Dendritic cell treated with granulocyte-macrophage colony-stimulating factor and Interleukin-4, amounts not matched to agents 40 ng/mL and 50 ng/mL, for 4 days (primary cell): ENCODE measurements around the gene LDLRAD4.

Experiments
- H3K27ac Mint-ChIP-seq: one replicate; pipeline ENCODE4 v1.8.0; 2022; ENCODE audit warnings: mild to moderate bottlenecking, mixed read lengths
- H3K27me3 Mint-ChIP-seq: one replicate; pipeline ENCODE4 v1.8.0; 2022; ENCODE audit warnings: mild to moderate bottlenecking, mixed read lengths
- H3K36me3 Mint-ChIP-seq: one replicate; pipeline ENCODE4 v1.8.0; 2022; ENCODE audit warnings: low read depth, mixed read lengths
- H3K4me1 Mint-ChIP-seq: one replicate; pipeline ENCODE4 v1.8.0; 2022; ENCODE audit warnings: low read depth, mixed read lengths
- H3K4me3 Mint-ChIP-seq: one replicate; pipeline ENCODE4 v1.8.0; 2022; ENCODE audit warnings: mild to moderate bottlenecking, moderate library complexity, mixed read lengths
- H3K9me3 Mint-ChIP-seq: one replicate; pipeline ENCODE4 v1.8.0; 2022; ENCODE audit warnings: mixed read lengths
- intact Hi-C: fragments of 100-400 bp; cut with micrococcal nuclease; formaldehyde crosslinking; loops from one replicate; pipeline ENCODE4 v1.15.0; 2022

LDLRAD4 gene

DNA sequence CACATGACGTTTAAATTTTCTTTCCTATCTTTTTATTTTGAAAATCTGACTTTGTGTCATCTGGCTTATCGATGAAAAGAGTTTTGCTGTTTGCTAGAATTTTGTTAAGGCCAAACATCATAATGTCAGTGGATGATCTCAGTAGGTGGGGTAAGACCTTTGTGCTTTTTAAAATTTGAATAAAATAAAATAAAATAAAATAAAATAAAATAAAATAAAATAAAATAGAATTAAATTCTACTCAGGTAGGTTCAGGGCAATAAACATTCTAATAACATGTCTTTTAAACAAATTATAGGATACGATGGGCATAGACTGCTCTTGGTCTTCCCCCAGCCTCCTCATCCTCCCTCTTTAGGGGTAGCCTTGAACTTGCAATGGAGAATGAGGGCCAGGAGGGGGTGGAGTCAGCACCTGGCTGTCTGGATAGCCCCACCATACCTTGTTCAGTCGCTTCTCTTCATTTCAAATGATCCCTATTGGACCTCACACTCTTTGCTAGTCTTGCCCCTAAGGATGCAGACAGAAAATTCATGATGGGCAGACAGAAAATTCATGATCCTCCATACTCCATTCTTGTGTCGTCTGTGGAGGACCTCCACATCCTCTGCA is 8.1 kb downstream of the LDLRAD4 start:
- H3K4me1 Mint-ChIP-seq = peaks cover 57% of the 10 kb centered on the region
- intact Hi-C loops = no loop called here
- H3K27ac Mint-ChIP-seq = no peak overlapping the region
- no peaks in the 10 kb centered on the region for H3K27me3 Mint-ChIP-seq
- peaks cover 64% of the 10 kb centered on the region for H3K36me3 Mint-ChIP-seq
- no peaks in the 10 kb centered on the region for H3K9me3 Mint-ChIP-seq
- H3K4me3 Mint-ChIP-seq = no peak overlapping the region

DNA sequence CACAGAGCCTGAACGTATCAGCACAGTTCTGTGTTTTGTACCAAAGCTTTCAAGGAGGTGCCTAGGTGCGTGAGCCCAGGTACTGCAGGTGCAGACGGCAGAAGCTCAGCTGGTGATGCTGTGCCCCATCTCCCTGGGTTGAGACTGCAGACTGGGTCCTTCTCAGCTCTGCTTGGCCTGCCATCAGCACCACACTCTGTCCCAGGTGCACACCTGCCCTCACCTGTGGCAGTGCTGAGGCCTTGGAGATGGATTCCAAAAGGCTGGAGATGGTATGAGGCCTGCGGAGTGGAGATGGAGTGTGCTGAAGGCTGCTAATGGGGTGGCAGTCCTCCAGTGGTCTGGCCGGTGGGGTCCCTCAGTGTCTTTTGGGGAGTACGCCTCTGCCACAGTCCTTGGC is 9.3 kb downstream of the LDLRAD4 start:
- no peaks in the 10 kb centered on the region for H3K9me3 Mint-ChIP-seq
- no peak overlapping the region for H3K4me3 Mint-ChIP-seq
- H3K36me3 Mint-ChIP-seq = peaks cover 77% of the 10 kb centered on the region
- intact Hi-C loops = no loop called here
- no peak overlapping the region for H3K27ac Mint-ChIP-seq
- H3K4me1 Mint-ChIP-seq = peaks cover 50% of the 10 kb centered on the region
- no peaks in the 10 kb centered on the region for H3K27me3 Mint-ChIP-seq

DNA sequence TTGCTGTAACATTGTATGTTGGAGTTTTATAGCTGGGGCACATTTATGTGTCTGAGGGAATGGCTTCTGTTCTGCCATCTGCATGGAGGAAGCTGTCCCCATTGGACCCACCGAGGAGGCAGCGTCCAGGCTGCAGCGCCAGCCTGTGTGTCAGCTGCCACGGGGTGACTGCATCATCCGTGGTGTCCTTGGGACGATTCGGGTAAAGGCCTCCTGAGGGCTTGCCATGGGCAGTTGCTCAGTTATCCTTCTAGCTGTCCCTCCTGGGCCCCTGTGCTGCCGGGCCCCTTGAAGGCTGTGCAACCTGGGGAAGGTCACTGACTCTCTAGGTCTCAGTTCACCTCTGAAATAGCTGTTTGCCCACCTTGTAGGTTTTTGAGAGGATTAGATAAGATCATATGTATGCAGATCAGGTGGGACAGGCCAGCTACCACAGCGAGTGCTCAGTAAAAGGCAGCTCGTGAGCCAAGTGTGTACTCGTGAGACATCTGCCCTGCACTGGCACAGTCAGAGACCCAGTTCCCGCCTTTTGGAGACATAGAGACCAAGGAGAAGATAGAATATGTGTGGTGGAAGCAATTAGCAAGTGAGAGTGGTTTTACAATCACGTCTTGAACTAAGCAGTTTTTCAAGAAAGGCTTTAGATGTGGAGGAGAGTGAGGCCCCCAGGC is 10.6 kb downstream of the LDLRAD4 start:
- Mint-ChIP-seq H3K27me3 (no peaks in the 10 kb centered on the region), H3K4me1 (peaks cover 43% of the 10 kb centered on the region)
- intact Hi-C loops = no loop called here

DNA sequence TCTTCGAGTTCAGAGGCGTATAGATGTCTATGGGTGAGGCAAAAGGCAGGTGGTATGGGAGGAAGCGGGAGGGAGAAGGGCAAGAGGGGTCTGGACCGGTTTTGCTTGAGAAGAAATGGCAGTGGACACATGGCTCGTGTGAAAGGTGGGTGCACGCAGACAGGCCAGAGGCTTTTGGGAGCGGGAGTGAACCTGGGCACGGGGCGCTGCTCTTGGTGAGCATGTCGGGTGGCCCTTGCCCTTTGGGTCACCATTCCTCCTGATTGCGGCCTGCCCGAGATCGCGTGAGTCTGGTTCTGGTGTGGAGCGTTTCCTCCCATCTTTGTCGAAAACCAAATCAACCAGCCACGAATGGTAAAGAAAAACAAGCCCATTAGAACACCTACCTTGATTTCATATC is 12.6 kb downstream of the LDLRAD4 start:
- Mint-ChIP-seq H3K27me3 (no peaks in the 10 kb centered on the region), H3K36me3 (peaks cover 77% of the 10 kb centered on the region), H3K27ac (no peak overlapping the region), H3K4me1 (peaks cover 37% of the 10 kb centered on the region), H3K9me3 (no peaks in the 10 kb centered on the region), H3K4me3 (no peak overlapping the region)
- intact Hi-C loops = no loop called here

More for the DNA sequence above, 10.6 kb downstream of the LDLRAD4 start:
- peaks cover 83% of the 10 kb centered on the region for H3K36me3 Mint-ChIP-seq
- peak overlapping the region; percentile 39 for H3K27ac Mint-ChIP-seq
- H3K4me3 Mint-ChIP-seq = no peak overlapping the region
- H3K9me3 Mint-ChIP-seq = no peaks in the 10 kb centered on the region

DNA sequence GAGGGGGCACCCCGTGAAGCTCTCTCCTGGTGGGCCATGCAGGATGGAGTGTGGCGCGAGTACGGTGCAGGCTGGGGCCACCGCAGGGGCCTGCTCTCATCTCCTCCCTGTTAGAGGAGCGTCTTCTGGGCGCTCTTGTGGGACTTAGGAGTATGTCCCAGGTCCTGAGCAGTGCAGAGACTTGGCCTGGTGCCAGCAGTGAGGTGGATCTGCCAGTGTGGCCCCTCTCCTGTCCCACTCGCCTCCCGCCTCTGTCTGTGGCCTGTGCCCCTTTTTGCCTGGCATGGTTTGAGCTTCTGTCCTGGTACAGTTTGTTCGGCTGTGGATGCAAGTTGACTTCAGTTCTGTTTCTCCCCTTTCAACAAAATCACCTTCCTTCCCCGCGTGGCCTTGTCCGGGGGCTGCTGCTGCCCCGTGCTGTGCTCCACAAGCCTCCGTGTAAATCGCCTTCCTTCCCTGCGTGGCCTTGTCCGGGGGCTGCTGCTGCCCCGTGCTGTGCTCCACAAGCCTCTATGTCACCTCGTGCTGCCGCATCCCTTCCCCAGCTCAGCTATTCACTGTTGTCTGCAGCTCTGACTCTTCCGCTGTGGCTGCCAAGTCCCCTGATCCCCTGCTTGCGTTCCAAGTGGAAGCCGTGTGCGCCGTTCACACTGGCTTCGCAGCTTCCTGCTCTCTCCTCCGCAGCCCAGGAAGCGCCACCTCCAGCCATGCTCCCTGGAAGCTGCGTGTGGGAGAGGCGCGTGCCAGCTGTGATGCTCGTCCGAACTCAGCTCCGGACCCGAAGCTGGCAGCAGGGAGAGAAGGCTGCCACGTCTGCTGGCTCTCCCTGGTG is 13.7 kb downstream of the LDLRAD4 start:
- intact Hi-C loops = no loop called here
- Mint-ChIP-seq H3K27me3 (no peaks in the 10 kb centered on the region), H3K4me3 (no peak overlapping the region), H3K27ac (no peak overlapping the region), H3K9me3 (no peaks in the 10 kb centered on the region), H3K4me1 (peaks cover 42% of the 10 kb centered on the region), H3K36me3 (peaks cover 69% of the 10 kb centered on the region)

DNA sequence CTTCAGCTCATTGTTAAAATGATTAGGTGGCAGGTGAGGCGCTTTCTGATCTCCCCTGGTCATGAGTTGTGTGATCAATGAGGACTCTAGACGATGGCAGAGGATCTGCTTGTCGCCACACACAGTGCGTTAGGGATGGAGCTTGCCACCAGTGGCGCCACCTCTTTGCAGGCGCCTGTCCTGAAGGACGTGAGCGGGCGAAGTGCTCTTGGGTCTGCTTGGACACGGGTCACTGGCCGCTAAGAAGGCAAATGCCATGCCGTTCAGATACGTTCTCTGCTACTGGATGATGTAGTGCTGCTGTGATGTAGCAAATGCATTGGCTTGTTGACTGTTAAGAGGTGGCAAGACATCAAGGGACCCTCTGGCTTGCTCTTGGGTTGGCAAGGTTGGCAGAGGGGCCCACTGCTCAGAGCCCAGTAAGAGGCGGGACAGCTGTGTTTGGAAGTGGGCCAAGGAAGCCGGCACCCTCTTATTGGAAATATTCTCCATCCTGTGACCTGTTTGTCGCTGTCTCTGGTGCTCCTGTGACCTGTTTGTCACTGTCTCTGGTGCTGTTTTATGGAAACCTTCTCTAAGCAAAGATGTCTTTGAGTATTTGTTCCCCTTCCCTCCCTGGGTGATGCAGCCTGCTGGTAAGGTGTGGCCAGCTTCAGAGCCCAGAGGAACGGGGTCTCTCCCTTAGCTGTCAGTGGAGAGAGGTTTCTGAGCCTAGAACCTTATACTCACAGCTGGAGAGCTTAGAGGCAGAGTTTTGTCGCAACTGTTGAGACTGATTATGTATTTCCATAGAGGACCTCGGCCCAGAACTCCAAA is 14.6 kb downstream of the LDLRAD4 start:
- Mint-ChIP-seq H3K4me1 (peaks cover 46% of the 10 kb centered on the region), H3K27me3 (no peaks in the 10 kb centered on the region), H3K9me3 (no peaks in the 10 kb centered on the region), H3K36me3 (peaks cover 61% of the 10 kb centered on the region), H3K27ac (no peak overlapping the region), H3K4me3 (no peak overlapping the region)
- intact Hi-C loops = no loop called here

DNA sequence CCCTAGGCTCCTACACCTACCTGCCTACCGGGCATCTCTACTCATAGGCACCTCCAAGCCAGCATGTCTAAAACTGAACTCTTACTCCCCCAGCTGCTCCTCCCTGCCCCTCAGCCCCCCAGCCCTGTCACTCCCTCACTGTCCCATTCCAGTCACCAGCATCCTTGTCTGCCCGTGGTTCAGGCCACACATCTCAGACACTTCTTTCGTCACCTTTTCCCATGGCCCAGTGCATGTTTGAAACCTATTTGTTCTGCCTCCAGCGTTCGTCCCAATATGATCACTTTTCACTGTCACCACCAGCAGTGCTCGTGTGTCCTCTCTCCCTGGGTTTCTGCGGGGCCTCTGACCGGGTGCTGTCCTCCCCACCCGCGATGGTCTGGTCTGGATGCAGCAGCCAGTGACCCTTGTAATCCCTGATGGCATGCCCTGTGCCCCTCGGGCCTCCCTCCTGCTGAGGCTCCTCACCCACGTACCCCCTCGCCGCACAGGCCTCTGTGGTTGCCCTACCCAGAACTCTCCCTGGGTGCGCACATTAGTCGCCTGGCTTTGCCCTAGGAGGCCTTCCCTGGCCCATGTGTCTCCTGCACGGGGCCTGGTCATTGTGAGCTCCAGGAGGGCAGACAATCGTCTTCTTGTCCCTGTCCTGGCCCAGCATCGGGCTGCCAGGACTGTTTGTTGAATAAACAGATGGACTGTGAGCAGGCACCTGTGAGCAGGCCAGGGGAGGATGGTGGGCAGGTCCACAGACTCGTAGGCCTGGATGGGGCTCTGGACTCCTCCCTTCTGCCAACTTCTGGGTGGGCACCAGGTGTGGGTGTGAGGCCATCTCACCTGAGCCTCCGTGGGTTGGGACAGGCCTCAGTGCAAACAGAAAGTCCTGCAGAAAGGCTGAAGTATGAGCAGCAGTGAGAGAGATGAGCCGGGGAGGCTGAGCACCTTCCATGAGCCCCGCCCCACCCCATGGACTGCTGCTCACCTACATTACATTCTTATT is 15.5 kb downstream of the LDLRAD4 start:
- Mint-ChIP-seq H3K27ac (no peak overlapping the region), H3K27me3 (no peaks in the 10 kb centered on the region), H3K4me1 (peaks cover 49% of the 10 kb centered on the region), H3K4me3 (no peak overlapping the region), H3K36me3 (peaks cover 53% of the 10 kb centered on the region), H3K9me3 (no peaks in the 10 kb centered on the region)
- intact Hi-C loops = no loop called here

DNA sequence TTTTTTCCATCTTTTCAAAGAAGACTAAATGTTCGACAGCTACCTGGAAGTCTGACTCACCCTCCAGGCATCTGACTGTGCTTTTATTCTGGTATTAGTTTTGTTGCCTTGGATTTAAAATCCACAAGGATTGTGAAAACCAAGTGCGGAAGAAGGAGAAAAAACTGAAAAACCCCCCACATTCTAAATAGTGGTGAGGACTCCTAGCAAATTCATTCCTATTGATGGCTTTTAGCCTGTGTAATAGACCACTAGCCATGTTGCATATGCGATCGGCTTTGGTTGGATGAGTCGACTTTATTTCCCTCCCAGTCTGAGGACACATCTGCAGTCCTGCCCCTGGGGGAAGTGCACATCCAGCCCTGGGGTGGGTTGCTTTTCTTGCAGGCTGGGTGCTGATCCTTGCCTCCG is 16.9 kb downstream of the LDLRAD4 start:
- intact Hi-C loops = no loop called here
- Mint-ChIP-seq H3K4me1 (peaks cover 44% of the 10 kb centered on the region), H3K27me3 (no peaks in the 10 kb centered on the region), H3K36me3 (peaks cover 42% of the 10 kb centered on the region), H3K27ac (no peak overlapping the region), H3K4me3 (no peak overlapping the region), H3K9me3 (no peaks in the 10 kb centered on the region)

DNA sequence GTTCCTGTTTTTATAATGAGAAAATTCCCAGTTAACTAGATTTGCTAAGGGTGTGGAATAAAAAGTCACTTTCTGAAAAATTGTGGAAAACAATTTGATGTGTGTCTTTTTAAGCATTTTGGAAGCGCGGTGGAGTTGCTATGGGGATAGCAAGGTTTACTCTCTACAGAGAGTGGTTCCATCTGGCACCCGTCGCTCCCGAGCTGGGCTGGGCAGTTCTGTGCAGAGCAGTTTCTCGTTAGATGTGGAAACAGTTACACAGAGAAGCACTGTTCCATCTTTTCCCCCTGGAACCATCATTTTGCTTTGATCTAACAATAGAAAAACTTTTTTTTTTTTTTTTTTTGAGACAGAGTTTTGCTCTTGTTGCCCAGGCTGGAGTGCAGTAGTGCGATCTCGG is 17.4 kb downstream of the LDLRAD4 start:
- Mint-ChIP-seq H3K9me3 (no peaks in the 10 kb centered on the region), H3K27ac (no peak overlapping the region), H3K36me3 (peaks cover 42% of the 10 kb centered on the region), H3K27me3 (no peaks in the 10 kb centered on the region), H3K4me3 (no peak overlapping the region), H3K4me1 (peaks cover 44% of the 10 kb centered on the region)
- intact Hi-C loops = no loop called here

DNA sequence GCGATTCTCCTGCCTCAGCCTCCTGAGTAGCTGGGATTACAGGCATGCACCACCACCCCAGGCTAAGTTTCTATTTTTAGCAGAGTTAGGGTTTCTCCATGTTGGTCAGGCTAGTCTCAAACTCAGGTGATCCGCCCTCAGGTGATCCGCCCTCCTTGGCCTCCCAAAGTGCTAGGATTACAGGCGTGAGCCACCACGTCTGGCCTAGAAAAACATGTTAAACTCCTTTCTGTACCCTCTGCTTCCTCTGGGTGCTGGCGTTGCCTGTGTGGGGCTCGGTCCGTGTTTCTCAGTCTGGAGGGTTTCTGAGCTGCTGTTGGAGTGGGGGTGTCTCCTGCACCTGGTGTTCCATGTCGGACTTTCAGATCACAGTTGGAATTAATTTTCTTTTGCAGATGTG is 17.9 kb downstream of the LDLRAD4 start:
- Mint-ChIP-seq H3K36me3 (peaks cover 41% of the 10 kb centered on the region), H3K4me3 (no peak overlapping the region), H3K9me3 (no peaks in the 10 kb centered on the region), H3K27ac (no peak overlapping the region), H3K4me1 (peaks cover 44% of the 10 kb centered on the region), H3K27me3 (no peaks in the 10 kb centered on the region)
- intact Hi-C loops = no loop called here

DNA sequence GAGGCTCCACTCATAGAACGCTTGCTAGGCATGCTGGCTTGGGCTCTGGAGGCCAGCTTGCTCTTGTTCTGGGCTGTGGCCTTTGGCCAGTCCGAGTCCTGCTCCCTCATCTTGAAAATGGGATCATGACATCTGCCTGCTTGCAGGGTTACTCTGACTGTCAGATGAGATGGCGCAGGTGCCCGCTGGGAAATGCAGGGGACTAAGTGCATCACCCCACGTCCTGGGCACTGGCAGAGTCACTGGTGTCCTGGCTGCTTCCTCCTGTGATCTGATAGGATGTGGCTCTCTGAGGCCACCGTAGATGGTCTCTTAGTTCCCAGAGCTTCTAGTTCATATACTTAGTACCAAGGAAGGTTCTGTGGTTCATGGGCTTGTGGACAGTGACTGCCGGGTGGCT is 18.5 kb downstream of the LDLRAD4 start:
- Mint-ChIP-seq H3K9me3 (no peaks in the 10 kb centered on the region), H3K4me3 (no peak overlapping the region), H3K27ac (no peak overlapping the region), H3K27me3 (no peaks in the 10 kb centered on the region), H3K4me1 (peaks cover 44% of the 10 kb centered on the region), H3K36me3 (peaks cover 42% of the 10 kb centered on the region)
- intact Hi-C loops = no loop called here

DNA sequence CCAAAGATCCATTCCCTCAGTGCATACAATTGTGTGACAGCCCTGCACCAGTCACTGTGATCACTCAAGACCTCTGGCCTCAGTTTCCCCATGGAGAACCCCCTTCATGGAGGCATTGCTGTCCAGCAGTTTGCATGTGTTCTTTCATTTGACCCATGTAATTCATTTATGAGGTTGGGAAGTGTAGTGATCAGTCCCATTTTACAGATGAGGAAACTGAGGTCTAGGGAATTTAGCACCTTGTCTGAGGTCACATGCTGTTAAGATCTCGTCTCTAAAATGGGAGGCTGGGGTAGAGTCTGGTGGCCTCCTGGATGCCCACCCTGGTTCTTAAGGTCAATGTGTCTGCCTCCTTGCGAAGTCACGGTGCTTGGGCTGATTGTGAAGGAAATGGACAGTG is 19.1 kb downstream of the LDLRAD4 start:
- peaks cover 39% of the 10 kb centered on the region for H3K4me1 Mint-ChIP-seq
- intact Hi-C loops = no loop called here
- no peaks in the 10 kb centered on the region for H3K27me3 Mint-ChIP-seq
- no peak overlapping the region for H3K4me3 Mint-ChIP-seq
- H3K36me3 Mint-ChIP-seq = peaks cover 38% of the 10 kb centered on the region
- H3K27ac Mint-ChIP-seq = no peak overlapping the region
- H3K9me3 Mint-ChIP-seq = no peaks in the 10 kb centered on the region
